Trophoblast cell (in vitro differentiated cells and primary cell): ENCODE data around the gene MYB.
"Not testable (repeated sequence)": the region's sequence is repeated elsewhere in the genome, so short reads cannot be mapped to it uniquely, and the experiment has no call there.

Experiments
- DNase-seq, 2 donors: peaks; one replicate each; pipeline ENCODE4 v3.0.0-alpha.2; 2016
- H2AFZ ChIP-seq: 2 replicates; pipeline ENCODE4 v1.6.1; 2013; ENCODE audit warnings: low read length, moderate library complexity, mild to moderate bottlenecking; ENCODE audit not compliant: insufficient read depth, poor library complexity
- H2AK5ac ChIP-seq: 2 replicates; pipeline ENCODE4 v1.6.1; 2013; ENCODE audit warnings: mild to moderate bottlenecking, low read length
- H2BK120ac ChIP-seq: 2 replicates; pipeline ENCODE4 v1.6.1; 2013; ENCODE audit warnings: low read length, mild to moderate bottlenecking, moderate library complexity; ENCODE audit not compliant: insufficient read depth, poor library complexity
- H2BK12ac ChIP-seq: 2 replicates; pipeline ENCODE4 v1.6.1; 2013; ENCODE audit warnings: mild to moderate bottlenecking, low read length, moderate library complexity
- H2BK5ac ChIP-seq: 2 replicates; pipeline ENCODE4 v1.6.1; 2013; ENCODE audit warnings: low read length, low read depth, moderate library complexity, mild to moderate bottlenecking; ENCODE audit not compliant: poor library complexity
- H3K14ac ChIP-seq: 2 replicates; pipeline ENCODE4 v1.6.1; 2013; ENCODE audit warnings: mild to moderate bottlenecking, low read length
- H3K18ac ChIP-seq: 2 replicates; pipeline ENCODE4 v1.6.1; 2013; ENCODE audit warnings: mild to moderate bottlenecking, low read length
- H3K23ac ChIP-seq: 2 replicates; pipeline ENCODE4 v1.6.1; 2013; ENCODE audit warnings: low read length
- H3K27ac ChIP-seq: 2 replicates; pipeline ENCODE4 v1.5.1; 2013; ENCODE audit warnings: low read depth, mild to moderate bottlenecking, inconsistent platforms, low read length, moderate library complexity
- H3K27me3 ChIP-seq: 2 replicates; pipeline ENCODE4 v1.6.1; 2013; ENCODE audit warnings: inconsistent platforms, mild to moderate bottlenecking, low read length, moderate library complexity; ENCODE audit not compliant: insufficient read depth
- H3K36me3 ChIP-seq, 2 experiments: 1 replicate in 1 of 2; 2 replicates in 1 of 2; pipeline ENCODE4 v1.6.1; 2013; ENCODE audit warnings: low read length in 2 of 2, mild to moderate bottlenecking in 2 of 2, moderate library complexity in 1 of 2; ENCODE audit not compliant: insufficient read depth in 2 of 2, control insufficient read depth in 1 of 2
- H3K4ac ChIP-seq: 2 replicates; pipeline ENCODE4 v1.6.1; 2013; ENCODE audit warnings: low read depth, mild to moderate bottlenecking, low read length, moderate library complexity
- H3K4me1 ChIP-seq, 2 experiments: 1 replicate in 1 of 2; 2 replicates in 1 of 2; pipeline ENCODE4 v1.6.1; 2013; ENCODE audit warnings: low read length in 2 of 2, mild to moderate bottlenecking in 2 of 2, moderate library complexity in 1 of 2; ENCODE audit not compliant: insufficient read depth in 2 of 2, control insufficient read depth in 1 of 2
- H3K4me2 ChIP-seq: 2 replicates; pipeline ENCODE4 v1.6.1; 2013; ENCODE audit warnings: inconsistent platforms, mild to moderate bottlenecking, low read length, moderate library complexity
- H3K4me3 ChIP-seq: 2 replicates; pipeline ENCODE4 v1.5.1; 2013; ENCODE audit warnings: mild to moderate bottlenecking, low read depth, low read length, inconsistent platforms
- H3K79me1 ChIP-seq: one replicate; pipeline ENCODE4 v1.6.1; 2013; ENCODE audit warnings: low read length
- H3K79me2 ChIP-seq: 2 replicates; pipeline ENCODE4 v1.6.1; 2013; ENCODE audit warnings: low read length, mild to moderate bottlenecking; ENCODE audit not compliant: control insufficient read depth, insufficient read depth, poor library complexity
- H3K9ac ChIP-seq: 2 replicates; pipeline ENCODE4 v1.6.1; 2013; ENCODE audit warnings: mild to moderate bottlenecking, low read length
- H3K9me3 ChIP-seq: 2 replicates; pipeline ENCODE4 v1.6.1; 2013; ENCODE audit warnings: low read depth, mild to moderate bottlenecking, control low read depth, inconsistent platforms, low read length; ENCODE audit not compliant: insufficient read depth
- H4K12ac ChIP-seq: 2 replicates; pipeline ENCODE4 v1.6.1; 2013; ENCODE audit warnings: low read depth, mild to moderate bottlenecking, low read length, moderate library complexity
- H4K8ac ChIP-seq: 2 replicates; pipeline ENCODE4 v1.6.1; 2013; ENCODE audit warnings: low read depth, mild to moderate bottlenecking, low read length, moderate library complexity
- H4K91ac ChIP-seq: one replicate; pipeline ENCODE4 v1.6.1; 2013; ENCODE audit warnings: low read depth, mild to moderate bottlenecking, low read length, moderate library complexity
- WGBS: extraction: QIAGEN DNeasy Blood & Tissue Kit; methylation state at CpG from one replicate; pipeline ENCODE4 v1.1.7; 2013; ENCODE audit warnings: missing lambda C conversion rate; ENCODE audit not compliant: insufficient read length, insufficient coverage; ENCODE audit errors: extremely low coverage; 5-methylcytosine and 5-hydroxymethylcytosine counted together

MYB gene

DNA sequence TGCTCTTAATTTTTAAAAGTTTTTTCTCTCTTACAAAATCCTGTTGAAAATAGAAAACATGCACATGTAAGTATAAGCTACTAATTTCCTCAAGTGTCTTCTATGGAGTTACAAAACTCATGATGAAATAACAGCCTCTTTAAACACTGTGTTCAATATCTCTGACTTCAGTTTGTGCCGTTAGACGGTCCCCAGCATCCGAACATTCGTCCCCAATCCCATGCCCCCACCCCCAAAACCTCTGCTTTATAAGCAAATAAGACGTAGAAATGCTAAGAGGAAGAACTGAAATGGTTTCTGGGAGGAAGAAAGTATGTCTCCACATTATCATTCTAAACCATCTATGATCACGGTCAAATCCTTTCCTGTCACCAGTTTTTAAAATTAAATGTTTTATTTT is 31.7 kb upstream of the MYB start:
- WGBS, result no CpG with 5 or more reads among the region's 6 CpGs
- DNase-seq, result no peak
- Histone ChIP-seq H3K9ac (no peak overlapping the region), H3K4me1 (no peaks in the 10 kb centered on the region), H4K8ac (no peak overlapping the region), H4K91ac (no peak overlapping the region), H3K4me3 (no peak overlapping the region), H3K4me2 (no peak overlapping the region), H3K4ac (no peak overlapping the region), H3K9me3 (no peaks in the 10 kb centered on the region), H3K27ac (no peak overlapping the region), H2AFZ (no peak overlapping the region), H2BK5ac (no peak overlapping the region), H3K27me3 (no peaks in the 10 kb centered on the region), H3K14ac (no peak overlapping the region), H2AK5ac (no peak overlapping the region), H3K23ac (no peak overlapping the region), H3K79me1 (no peaks in the 10 kb centered on the region), H2BK120ac (no peak overlapping the region), H3K36me3 (no peaks in the 10 kb centered on the region), H4K12ac (no peak overlapping the region), H2BK12ac (no peak overlapping the region), H3K79me2 (no peaks in the 10 kb centered on the region), H3K18ac (no peak overlapping the region)

- H3K4me3 ChIP-seq, H2BK5ac ChIP-seq, H2BK12ac ChIP-seq, H3K4me2 ChIP-seq, H3K4me1 ChIP-seq, H4K91ac ChIP-seq, H3K9me3 ChIP-seq, H3K27me3 ChIP-seq, H4K12ac ChIP-seq, H3K27ac ChIP-seq, H3K14ac ChIP-seq, H4K8ac ChIP-seq, H3K23ac ChIP-seq, H3K4ac ChIP-seq, DNase-seq, H2AFZ ChIP-seq, H2AK5ac ChIP-seq, H3K79me1 ChIP-seq, H3K18ac ChIP-seq, H3K79me2 ChIP-seq, H3K9ac ChIP-seq, H2BK120ac ChIP-seq, H3K36me3 ChIP-seq: not testable (repeated sequence)
- no CpG with 5 or more reads among the region's 2 CpGs for WGBS
Observed at GRCh38 chr6:135150481-135150880, 30.6 kb upstream of the MYB start.

DNA sequence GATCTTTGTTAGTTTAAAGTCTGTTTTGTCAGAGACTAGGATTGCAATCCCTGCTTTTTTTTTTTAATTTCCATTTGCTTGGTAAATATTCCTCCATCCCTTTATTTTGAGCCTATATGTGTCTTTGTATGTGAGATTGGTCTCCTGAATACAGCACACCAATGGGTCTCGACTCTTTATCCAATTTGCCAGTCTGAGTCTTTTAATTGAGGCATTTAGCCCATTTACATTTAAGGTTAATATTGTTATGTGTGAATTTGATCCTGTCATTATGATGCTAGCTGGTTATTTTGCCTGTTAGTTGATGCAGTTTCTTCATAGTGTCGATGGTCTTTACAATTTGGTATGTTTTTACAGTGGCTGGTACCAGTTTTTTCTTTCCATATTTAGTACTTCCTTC is 27.0 kb upstream of the MYB start:
- H2AFZ ChIP-seq, H2AK5ac ChIP-seq, H3K18ac ChIP-seq, H4K91ac ChIP-seq, H2BK12ac ChIP-seq, H3K79me2 ChIP-seq, H3K4me2 ChIP-seq, H3K14ac ChIP-seq, H2BK120ac ChIP-seq, H3K79me1 ChIP-seq, H4K12ac ChIP-seq, H3K27me3 ChIP-seq, H2BK5ac ChIP-seq, H3K36me3 ChIP-seq, DNase-seq, H4K8ac ChIP-seq, H3K23ac ChIP-seq, H3K4me1 ChIP-seq, H3K9me3 ChIP-seq, H3K27ac ChIP-seq, H3K4me3 ChIP-seq, H3K4ac ChIP-seq, H3K9ac ChIP-seq: not testable (repeated sequence)
- no CpG with 5 or more reads among the region's 2 CpGs for WGBS

DNA sequence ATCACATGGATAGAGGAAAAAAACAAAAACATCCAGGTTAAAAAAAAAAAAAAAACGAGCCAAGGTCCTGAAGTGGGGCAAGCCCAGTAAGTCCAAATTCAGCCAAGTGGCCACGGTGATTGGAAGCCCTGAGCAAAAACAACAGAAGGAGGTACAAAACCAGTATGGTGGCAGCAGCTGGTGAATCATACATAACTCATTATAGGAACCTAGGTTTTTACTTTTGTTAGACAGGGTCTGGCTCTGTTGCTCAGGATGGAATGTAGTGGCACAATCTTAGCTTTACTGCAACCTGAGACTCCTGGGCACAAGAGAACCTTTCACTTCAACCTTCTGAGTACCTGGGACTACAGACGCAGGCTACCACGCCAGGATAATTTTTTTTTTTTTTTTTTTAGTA is 22.7 kb upstream of the MYB start:
- Histone ChIP-seq H3K4me3 (no peak overlapping the region), H3K36me3 (no peaks in the 10 kb centered on the region), H2BK120ac (no peak overlapping the region), H2BK5ac (no peak overlapping the region), H3K18ac (no peak overlapping the region), H3K79me1 (no peaks in the 10 kb centered on the region), H3K27ac (no peak overlapping the region), H3K23ac (no peak overlapping the region), H4K8ac (no peak overlapping the region), H3K4me1 (no peaks in the 10 kb centered on the region), H3K4ac (no peak overlapping the region), H3K27me3 (no peaks in the 10 kb centered on the region), H3K9ac (no peak overlapping the region), H3K79me2 (no peaks in the 10 kb centered on the region), H3K4me2 (no peak overlapping the region), H3K9me3 (no peaks in the 10 kb centered on the region), H4K91ac (no peak overlapping the region), H2AK5ac (no peak overlapping the region), H2AFZ (no peak overlapping the region), H3K14ac (no peak overlapping the region), H4K12ac (no peak overlapping the region), H2BK12ac (no peak overlapping the region)
- no peak for DNase-seq
- no CpG with 5 or more reads among the region's 4 CpGs for WGBS
